Activated naive CD4-positive, alpha-beta T cell treated with anti-CD3 and anti-CD28 coated beads for 36 hours (primary cell): ENCODE data around the gene FLRT1. TPM values are rescaled to one million over a fixed set of nuclear protein-coding genes. Genes with fewer than 3 reads are reported as not detected.

ENCODE experiments used
- CTCF ChIA-PET: fragments of 350-600 bp; sonication (Branson Sonifier 250); formaldehyde crosslinking; loops from one replicate; lab custom pipeline; 2021; ENCODE audit warnings: antibody characterized with exemption; lab: Charles Lee
- DNase-seq: peaks from one replicate; pipeline ENCODE4 v3.0.0-alpha.2; 2020
- H3K27ac Mint-ChIP-seq: one replicate; pipeline ENCODE4 v1.8.0; 2021; ENCODE audit warnings: mild to moderate bottlenecking, mixed read lengths
- H3K27me3 Mint-ChIP-seq: one replicate; pipeline ENCODE4 v1.8.0; 2021; ENCODE audit warnings: low read depth, mixed read lengths
- H3K36me3 Mint-ChIP-seq: one replicate; pipeline ENCODE4 v1.8.0; 2021; ENCODE audit warnings: low read depth, mixed read lengths
- H3K4me1 Mint-ChIP-seq: one replicate; pipeline ENCODE4 v1.8.0; 2021; ENCODE audit warnings: low read depth, mixed read lengths
- H3K4me3 Mint-ChIP-seq: one replicate; pipeline ENCODE4 v1.8.0; 2021; ENCODE audit warnings: mild to moderate bottlenecking, moderate library complexity, mixed read lengths
- H3K9me3 Mint-ChIP-seq: one replicate; pipeline ENCODE4 v1.8.0; 2021; ENCODE audit warnings: mixed read lengths
- intact Hi-C: fragments of 100-400 bp; cut with micrococcal nuclease; formaldehyde crosslinking; loops from one replicate; pipeline ENCODE4 v1.15.1; 2023
- total RNA-seq, 2 experiments: library from RNA; stranded (reverse); gene quantifications; one replicate each; pipeline ENCODE4 v1.2.3, GENCODE V29; 2021

FLRT1 gene
- total RNA-seq, 2 experiments from 2014 or later = 0.17 to 0.29 TPM

- H3K36me3 Mint-ChIP-seq = no peaks in the 10 kb centered on the region
- no peak overlapping the region for H3K4me3 Mint-ChIP-seq
- DNase-seq = no peak
- H3K27ac Mint-ChIP-seq = no peak overlapping the region
- H3K9me3 Mint-ChIP-seq = no peaks in the 10 kb centered on the region
- intact Hi-C loops = no loop called here
- H3K4me1 Mint-ChIP-seq = peaks cover 10% of the 10 kb centered on the region
- H3K27me3 Mint-ChIP-seq = peaks cover 27% of the 10 kb centered on the region
- CTCF ChIA-PET = interaction anchor here (0.9 kb wide), 1 partner anchor 84 kb away, joined by 3 read pairs; no protein-coding TSS in a partner anchor
Observed at GRCh38 chr11:64031001-64031400, 4.7 kb upstream of the FLRT1 start.

DNA sequence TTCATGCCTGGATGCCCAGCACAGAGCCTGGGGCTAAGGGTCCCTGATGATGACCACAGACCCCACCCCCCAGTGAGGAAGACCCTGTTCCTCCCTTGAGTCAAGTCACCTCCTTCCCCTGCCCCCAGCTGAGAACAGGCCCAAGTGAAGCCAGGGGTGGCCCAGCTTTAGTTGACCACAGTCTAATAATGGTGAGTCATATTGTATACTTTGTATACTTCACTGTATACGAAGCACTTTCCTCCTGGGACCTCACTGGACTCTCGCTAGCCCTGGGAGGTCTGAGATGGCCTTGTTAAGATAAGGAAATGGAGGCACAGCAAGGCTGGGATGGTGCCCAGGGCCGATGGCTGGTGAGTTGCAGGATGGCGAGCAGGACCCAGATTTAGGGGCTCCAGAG, 3.7 kb upstream of the FLRT1 start:
- CTCF ChIA-PET = interaction anchor here (2.0 kb wide), 1 partner anchor 30 kb away, joined by 9 read pairs; no protein-coding TSS in a partner anchor
- H3K4me1 Mint-ChIP-seq = peaks cover 10% of the 10 kb centered on the region
- H3K27me3 Mint-ChIP-seq = peaks cover 25% of the 10 kb centered on the region
- H3K27ac Mint-ChIP-seq = no peak overlapping the region
- DNase-seq = no peak
- H3K4me3 Mint-ChIP-seq = no peak overlapping the region
- intact Hi-C loops = no loop called here
- no peaks in the 10 kb centered on the region for H3K9me3 Mint-ChIP-seq
- H3K36me3 Mint-ChIP-seq = no peaks in the 10 kb centered on the region

- CTCF ChIA-PET = no interaction called here
- H3K36me3 Mint-ChIP-seq = no peaks in the 10 kb centered on the region
- H3K27ac Mint-ChIP-seq = no peak overlapping the region
- H3K4me3 Mint-ChIP-seq = no peak overlapping the region
- no peak for DNase-seq
- peaks cover 21% of the 10 kb centered on the region for H3K27me3 Mint-ChIP-seq
- no peaks in the 10 kb centered on the region for H3K9me3 Mint-ChIP-seq
- peaks cover 10% of the 10 kb centered on the region for H3K4me1 Mint-ChIP-seq
- intact Hi-C loops = no loop called here
Observed at GRCh38 chr11:64034411-64034811, 1.3 kb upstream of the FLRT1 start.

DNA sequence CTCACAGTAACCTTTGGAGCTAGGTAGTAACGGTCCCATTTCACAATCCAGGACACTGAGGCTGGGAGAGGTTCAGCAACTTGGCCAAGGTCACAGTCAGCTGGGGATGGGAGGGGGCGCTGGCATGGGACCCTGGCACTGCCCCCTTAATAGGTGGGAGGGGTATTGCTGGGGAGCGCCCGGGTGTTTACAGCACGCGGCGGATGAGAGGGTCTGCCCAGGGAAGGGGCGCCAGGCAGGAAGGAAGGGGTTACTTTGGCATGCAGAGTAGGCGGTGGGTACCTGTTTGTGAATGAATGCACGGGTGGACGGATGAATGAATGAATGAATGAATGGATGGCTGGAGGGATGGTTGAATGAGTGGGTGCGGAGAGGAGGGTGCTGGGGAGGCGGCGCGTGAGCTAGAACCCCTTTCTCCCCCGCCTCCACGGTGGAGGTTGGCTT, 628 bp upstream of the FLRT1 start:
- CTCF ChIA-PET = no interaction called here
- DNase-seq = no peak
- H3K27ac Mint-ChIP-seq = no peak overlapping the region
- intact Hi-C loops = no loop called here
- H3K27me3 Mint-ChIP-seq = peaks cover 21% of the 10 kb centered on the region
- H3K4me3 Mint-ChIP-seq = no peak overlapping the region
- H3K4me1 Mint-ChIP-seq = peaks cover 10% of the 10 kb centered on the region
- H3K36me3 Mint-ChIP-seq = no peaks in the 10 kb centered on the region
- no peaks in the 10 kb centered on the region for H3K9me3 Mint-ChIP-seq

DNA sequence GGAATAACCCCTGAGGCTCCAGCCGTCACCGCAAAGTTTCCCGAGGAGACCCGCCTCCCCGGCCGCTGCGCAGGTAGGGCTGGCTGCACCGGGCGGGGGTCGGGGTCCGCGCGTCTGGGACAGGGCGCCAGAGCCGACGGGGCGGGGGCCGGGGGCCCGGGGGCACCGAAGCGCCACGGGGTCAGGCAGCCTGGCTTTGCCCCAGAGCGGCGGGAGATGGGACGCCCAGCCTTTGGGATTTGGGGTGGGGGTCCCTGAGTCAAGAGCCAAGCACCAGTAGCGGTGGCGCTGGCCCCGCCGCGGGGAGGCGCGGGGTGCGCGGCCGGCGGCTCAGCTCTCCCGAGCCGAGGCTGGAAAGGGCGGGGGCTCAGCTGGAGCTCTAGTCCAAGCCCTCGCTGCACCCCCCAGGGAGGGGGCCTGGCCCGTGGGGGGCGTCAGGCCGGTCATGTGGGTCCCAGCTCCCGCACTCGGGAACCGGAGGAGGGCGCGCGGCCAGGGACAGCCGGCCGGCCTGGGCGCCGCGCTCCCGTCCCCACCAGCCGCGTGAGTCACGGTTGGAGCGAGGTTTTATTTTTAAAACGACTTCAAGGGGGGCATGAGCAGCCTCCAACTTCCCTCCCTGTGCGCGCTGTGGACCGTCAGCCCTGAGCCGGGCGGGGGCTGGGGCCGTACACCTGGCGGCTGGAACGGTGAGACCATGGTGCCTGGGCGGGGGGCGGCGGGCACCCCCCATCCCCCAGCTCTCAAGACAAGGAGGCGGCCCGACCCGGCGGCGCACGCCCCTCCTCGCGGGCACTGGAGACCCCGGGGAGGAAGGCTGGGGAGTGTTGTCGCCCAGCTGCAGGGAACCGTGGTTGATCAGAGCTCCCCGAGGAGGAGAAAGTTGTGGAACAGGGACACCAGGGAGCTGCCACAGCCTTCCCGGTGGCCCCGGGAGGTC, 626 bp downstream of the FLRT1 start:
- intact Hi-C loops = no loop called here
- H3K9me3 Mint-ChIP-seq = no peaks in the 10 kb centered on the region
- H3K27ac Mint-ChIP-seq = no peak overlapping the region
- peaks cover 10% of the 10 kb centered on the region for H3K4me1 Mint-ChIP-seq
- peaks cover under 1% of the 10 kb centered on the region for H3K36me3 Mint-ChIP-seq
- no peak for DNase-seq
- CTCF ChIA-PET = no interaction called here
- H3K4me3 Mint-ChIP-seq = no peak overlapping the region
- peaks cover 21% of the 10 kb centered on the region for H3K27me3 Mint-ChIP-seq

- Mint-ChIP-seq H3K9me3 (no peaks in the 10 kb centered on the region), H3K27me3 (peaks cover 21% of the 10 kb centered on the region), H3K36me3 (peaks cover 1% of the 10 kb centered on the region), H3K4me3 (no peak overlapping the region), H3K27ac (no peak overlapping the region), H3K4me1 (peaks cover 10% of the 10 kb centered on the region)
- DNase-seq = no peak
- intact Hi-C loops = no loop called here
- CTCF ChIA-PET = no interaction called here
Observed at GRCh38 chr11:64037027-64037634, 1.4 kb downstream of the FLRT1 start.

DNA sequence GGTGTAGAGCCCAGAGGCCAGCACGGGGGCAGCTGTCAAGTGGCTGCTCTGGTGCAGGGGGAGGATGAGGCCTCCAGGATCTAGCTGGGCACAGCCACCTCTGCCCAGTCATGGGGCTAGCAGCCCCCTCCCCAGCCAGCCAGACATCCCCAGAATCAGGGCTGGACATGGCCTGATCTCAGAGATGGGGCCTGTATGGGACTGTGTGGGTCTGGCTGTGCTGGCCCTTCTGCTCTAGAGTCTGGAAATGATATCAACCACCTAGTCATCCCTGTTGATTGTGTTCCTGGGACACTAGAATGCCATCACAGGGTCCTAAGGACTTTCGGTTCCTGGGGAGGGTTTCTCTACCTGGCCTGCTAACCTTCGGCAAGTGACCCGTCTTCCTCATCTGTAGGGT, 2.8 kb downstream of the FLRT1 start:
- CTCF ChIA-PET = interaction anchor here (1.3 kb wide), 1 partner anchor 111 kb away, joined by 3 read pairs; no protein-coding TSS in a partner anchor

GRCh38 chr11:64039012-64039665, 3.4 kb downstream of the FLRT1 start:
- peaks cover 18% of the 10 kb centered on the region for H3K27me3 Mint-ChIP-seq
- H3K27ac Mint-ChIP-seq = no peak overlapping the region
- intact Hi-C loops = no loop called here
- CTCF ChIA-PET = interaction anchor here (1.3 kb wide), 1 partner anchor 110 kb away, joined by 3 read pairs; no protein-coding TSS in a partner anchor
- no peak for DNase-seq
- peaks cover 1% of the 10 kb centered on the region for H3K36me3 Mint-ChIP-seq
- H3K4me3 Mint-ChIP-seq = no peak overlapping the region
- no peaks in the 10 kb centered on the region for H3K9me3 Mint-ChIP-seq
- peaks cover 9% of the 10 kb centered on the region for H3K4me1 Mint-ChIP-seq

More for the DNA sequence above, 2.8 kb downstream of the FLRT1 start:
- intact Hi-C loops = no loop called here
- Mint-ChIP-seq H3K9me3 (no peaks in the 10 kb centered on the region), H3K36me3 (peaks cover 1% of the 10 kb centered on the region), H3K4me3 (no peak overlapping the region), H3K4me1 (peaks cover 10% of the 10 kb centered on the region), H3K27ac (no peak overlapping the region), H3K27me3 (peaks cover 21% of the 10 kb centered on the region)
- no peak for DNase-seq

GRCh38 chr11:64040684-64041322, 5.1 kb downstream of the FLRT1 start:
- Mint-ChIP-seq H3K27me3 (peaks cover 6% of the 10 kb centered on the region), H3K4me3 (no peak overlapping the region), H3K36me3 (peaks cover 1% of the 10 kb centered on the region), H3K4me1 (no peaks in the 10 kb centered on the region), H3K27ac (no peak overlapping the region), H3K9me3 (no peaks in the 10 kb centered on the region)
- intact Hi-C loops = no loop called here
- no peak for DNase-seq
- CTCF ChIA-PET = no interaction called here

- CTCF ChIA-PET = no interaction called here
- no peak overlapping the region for H3K4me3 Mint-ChIP-seq
- peaks cover 1% of the 10 kb centered on the region for H3K36me3 Mint-ChIP-seq
- no peaks in the 10 kb centered on the region for H3K9me3 Mint-ChIP-seq
- H3K27me3 Mint-ChIP-seq = peaks cover 6% of the 10 kb centered on the region
- intact Hi-C loops = no loop called here
- H3K27ac Mint-ChIP-seq = no peak overlapping the region
- H3K4me1 Mint-ChIP-seq = no peaks in the 10 kb centered on the region
- no peak for DNase-seq
Observed at GRCh38 chr11:64041846-64042245, 6.1 kb downstream of the FLRT1 start.

GRCh38 chr11:64042301-64042700, 6.6 kb downstream of the FLRT1 start:
- intact Hi-C loops = no loop called here
- H3K27ac Mint-ChIP-seq = no peak overlapping the region
- no peak for DNase-seq

GRCh38 chr11:64043545-64043944, 7.8 kb downstream of the FLRT1 start:
- H3K4me3 Mint-ChIP-seq = no peak overlapping the region
- H3K36me3 Mint-ChIP-seq = peaks cover 1% of the 10 kb centered on the region
- no peaks in the 10 kb centered on the region for H3K27me3 Mint-ChIP-seq
- no peaks in the 10 kb centered on the region for H3K4me1 Mint-ChIP-seq
- H3K9me3 Mint-ChIP-seq = no peaks in the 10 kb centered on the region
- no peak for DNase-seq
- CTCF ChIA-PET = no interaction called here
- no peak overlapping the region for H3K27ac Mint-ChIP-seq
- intact Hi-C loops = no loop called here

More at GRCh38 chr11:64042301-64042700, 6.6 kb downstream of the FLRT1 start:
- CTCF ChIA-PET = no interaction called here
- Mint-ChIP-seq H3K36me3 (peaks cover 1% of the 10 kb centered on the region), H3K4me1 (no peaks in the 10 kb centered on the region), H3K9me3 (no peaks in the 10 kb centered on the region), H3K4me3 (no peak overlapping the region), H3K27me3 (peaks cover 6% of the 10 kb centered on the region)
